ENCODE data around the gene TRIM13. TPM values are rescaled to one million over a fixed set of nuclear protein-coding genes. Genes with fewer than 3 reads are reported as not detected.

TRIM13 gene
- total RNA-seq, 1 experiment from 2014 or later: 45.4 TPM

DNA sequence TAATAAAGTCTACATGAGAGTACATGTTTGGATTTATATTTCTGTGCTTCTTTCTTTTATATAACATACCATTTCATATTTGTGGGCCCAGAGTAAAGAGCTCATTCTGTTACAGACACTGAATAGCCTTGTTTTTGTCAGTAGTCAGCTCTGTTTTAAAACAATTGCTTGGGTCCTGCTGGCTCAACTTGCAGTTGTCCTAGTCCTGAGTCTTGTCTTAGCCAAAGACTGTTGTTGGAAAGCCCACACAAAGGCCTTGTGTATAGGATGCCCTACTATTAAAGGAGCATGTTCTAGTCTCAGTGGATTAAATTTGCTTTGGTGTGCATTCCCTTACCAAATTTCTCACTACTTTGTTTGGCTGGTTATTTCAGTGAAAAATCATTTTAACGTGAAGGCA is 14.6 kb downstream of the TRIM13 start:
- Histone ChIP-seq H4K5ac (ENCODE audit: insufficient read length, low read depth, low read length) (no peak overlapping the region), H3K23me2 (ENCODE audit: insufficient read length, low read depth, low read length, poor library complexity, severe bottlenecking) (no peaks in the 10 kb centered on the region), H3K9me3 (ENCODE audit: control insufficient read depth, low read depth, low read length) (no peaks in the 10 kb centered on the region), H3K56ac (ENCODE audit: insufficient read length, low read depth, low read length) (no peak overlapping the region), H3K14ac (ENCODE audit: insufficient read depth, low read length) (no peak overlapping the region), H2BK15ac (ENCODE audit: low read depth, low read length) (no peak overlapping the region), H3K4ac (ENCODE audit: low read depth, low read length) (no peak overlapping the region), H3K79me2 (ENCODE audit: insufficient read depth, low read length) (no peaks in the 10 kb centered on the region), H3K27ac (ENCODE audit: insufficient read length, low read depth, low read length) (no peak overlapping the region), H3K27me3 (ENCODE audit: insufficient read depth, low read length) (no peaks in the 10 kb centered on the region), H3T11ph (ENCODE audit: low read length) (no peak overlapping the region), H3K23ac (ENCODE audit: insufficient read length, low read depth, low read length) (no peak overlapping the region), H4K8ac (replicated peaks; ENCODE audit: insufficient read length, low read depth, low read length) (no peak overlapping the region), H2BK20ac (ENCODE audit: low read depth, low read length, poor library complexity, severe bottlenecking) (no peak overlapping the region), H2AK5ac (ENCODE audit: insufficient read length, low read length) (no peak overlapping the region), H3K79me1 (ENCODE audit: insufficient read depth, low read depth, low read length, poor library complexity, severe bottlenecking) (no peaks in the 10 kb centered on the region), H2BK120ac (ENCODE audit: low read depth, low read length, poor library complexity, severe bottlenecking) (no peak overlapping the region), H2BK12ac (ENCODE audit: insufficient read length, low read depth, low read length) (no peak overlapping the region), H2AFZ (ENCODE audit: low read length) (no peak overlapping the region), H4K91ac (ENCODE audit: insufficient read length, low read depth, low read length) (no peak overlapping the region), H2BK5ac (ENCODE audit: insufficient read length, low read length) (no peak overlapping the region), H3K4me1 (ENCODE audit: insufficient read depth, low read length) (no peaks in the 10 kb centered on the region; the same call in 1 of the 2 replicates), H3K18ac (ENCODE audit: insufficient read length, low read depth, low read length) (no peak overlapping the region), H3K9ac (ENCODE audit: extremely low read depth, insufficient read length, low read length) (no peak overlapping the region), H3K4me2 (ENCODE audit: insufficient read depth, insufficient read length, low read length) (no peak overlapping the region), H4K20me1 (ENCODE audit: control insufficient read depth, insufficient read depth, insufficient read length) (no peaks in the 10 kb centered on the region)
- DNase-seq: no peak
- Mint-ChIP-seq H3K27ac (peak overlapping the region in 2 of 3 experiments; percentile 9 to 71; a peak in 3 of 7 replicates), H3K27me3 (ENCODE audit: low read depth) (no peaks in the 10 kb centered on the region), H3K9me3 (0 out of 5 replicates have a peak, but pooled peaks cover 0 to 2% of the 10 kb centered on the region in 2 experiments), H3K4me1 (peaks cover 25 to 33% of the 10 kb centered on the region in 2 experiments), H3K36me3 (ENCODE audit: insufficient read depth in 1 of 3, low read depth in 3 of 3) (peaks cover 27 to 65% (median 47%) of the 10 kb centered on the region in 3 experiments), H3K4me3 (no peak overlapping the region)
- TF ChIP-seq, protein P1, sequence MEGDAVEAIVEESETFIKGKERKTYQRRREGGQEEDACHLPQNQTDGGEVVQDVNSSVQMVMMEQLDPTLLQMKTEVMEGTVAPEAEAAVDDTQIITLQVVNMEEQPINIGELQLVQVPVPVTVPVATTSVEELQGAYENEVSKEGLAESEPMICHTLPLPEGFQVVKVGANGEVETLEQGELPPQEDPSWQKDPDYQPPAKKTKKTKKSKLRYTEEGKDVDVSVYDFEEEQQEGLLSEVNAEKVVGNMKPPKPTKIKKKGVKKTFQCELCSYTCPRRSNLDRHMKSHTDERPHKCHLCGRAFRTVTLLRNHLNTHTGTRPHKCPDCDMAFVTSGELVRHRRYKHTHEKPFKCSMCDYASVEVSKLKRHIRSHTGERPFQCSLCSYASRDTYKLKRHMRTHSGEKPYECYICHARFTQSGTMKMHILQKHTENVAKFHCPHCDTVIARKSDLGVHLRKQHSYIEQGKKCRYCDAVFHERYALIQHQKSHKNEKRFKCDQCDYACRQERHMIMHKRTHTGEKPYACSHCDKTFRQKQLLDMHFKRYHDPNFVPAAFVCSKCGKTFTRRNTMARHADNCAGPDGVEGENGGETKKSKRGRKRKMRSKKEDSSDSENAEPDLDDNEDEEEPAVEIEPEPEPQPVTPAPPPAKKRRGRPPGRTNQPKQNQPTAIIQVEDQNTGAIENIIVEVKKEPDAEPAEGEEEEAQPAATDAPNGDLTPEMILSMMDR (conservative IDR thresholded peaks at IDR 0.05): no peak
- WGBS (ENCODE audit: extremely low coverage, insufficient read length, low lambda C conversion rate): no CpG with 5 or more reads among the region's 1 CpG
